Measurements from ENCODE around the gene ARHGAP24.

DNA sequence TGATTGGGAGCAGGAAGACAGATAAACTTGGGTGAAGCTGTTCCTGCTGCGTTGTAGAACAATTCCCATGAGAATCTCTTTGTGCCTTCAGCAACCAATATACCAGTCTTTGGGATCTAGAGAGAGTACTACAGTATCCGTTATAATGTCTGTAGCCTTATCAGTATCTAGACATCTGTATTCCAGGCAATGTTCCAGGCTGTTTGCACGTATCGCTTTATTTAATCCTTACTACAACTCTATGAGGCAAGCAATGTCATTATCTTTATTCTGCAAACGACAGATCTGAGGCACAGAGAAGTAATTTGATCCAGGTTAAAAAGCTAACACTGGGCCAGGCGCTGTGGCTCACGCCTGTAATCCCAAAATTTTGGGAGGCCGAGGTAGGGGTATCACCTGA lies 251.6 kb downstream of the ARHGAP24 start:
- TF ChIP-seq, protein P1, sequence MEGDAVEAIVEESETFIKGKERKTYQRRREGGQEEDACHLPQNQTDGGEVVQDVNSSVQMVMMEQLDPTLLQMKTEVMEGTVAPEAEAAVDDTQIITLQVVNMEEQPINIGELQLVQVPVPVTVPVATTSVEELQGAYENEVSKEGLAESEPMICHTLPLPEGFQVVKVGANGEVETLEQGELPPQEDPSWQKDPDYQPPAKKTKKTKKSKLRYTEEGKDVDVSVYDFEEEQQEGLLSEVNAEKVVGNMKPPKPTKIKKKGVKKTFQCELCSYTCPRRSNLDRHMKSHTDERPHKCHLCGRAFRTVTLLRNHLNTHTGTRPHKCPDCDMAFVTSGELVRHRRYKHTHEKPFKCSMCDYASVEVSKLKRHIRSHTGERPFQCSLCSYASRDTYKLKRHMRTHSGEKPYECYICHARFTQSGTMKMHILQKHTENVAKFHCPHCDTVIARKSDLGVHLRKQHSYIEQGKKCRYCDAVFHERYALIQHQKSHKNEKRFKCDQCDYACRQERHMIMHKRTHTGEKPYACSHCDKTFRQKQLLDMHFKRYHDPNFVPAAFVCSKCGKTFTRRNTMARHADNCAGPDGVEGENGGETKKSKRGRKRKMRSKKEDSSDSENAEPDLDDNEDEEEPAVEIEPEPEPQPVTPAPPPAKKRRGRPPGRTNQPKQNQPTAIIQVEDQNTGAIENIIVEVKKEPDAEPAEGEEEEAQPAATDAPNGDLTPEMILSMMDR (IDR thresholded peaks at IDR 0.05 in 2 of 3, conservative IDR thresholded peaks at IDR 0.05 in 1 of 3; ENCODE audit: borderline replicate concordance in 1 of 3, insufficient read depth in 1 of 3, low read depth in 2 of 3, low read length in 2 of 3), result no peak
- TF ChIP-seq POLR2A (IDR thresholded peaks at IDR 0.05; ENCODE audit: borderline replicate concordance, extremely low read depth, insufficient read depth, insufficient read length) (no peak), EZH2 (IDR thresholded peaks at IDR 0.05) (no peak)
